HG03103 (cell line): ENCODE results near the gene ZSCAN25.
"Not testable (repeated sequence)": the region's sequence is repeated elsewhere in the genome, so short reads cannot be mapped to it uniquely, and the experiment has no call there.

ENCODE experiments used
- ATAC-seq: cut with Tn5 transposase; IDR thresholded peaks from one replicate; pipeline ENCODE4 v1.9.1; 2021; ENCODE audit warnings: low read depth; ENCODE audit not compliant: unreplicated experiment

The ZSCAN25 gene

GRCh38 chr7:99615989-99616358 lies 772 bp upstream of the ZSCAN25 start:
- no peak for ATAC-seq

- ATAC-seq, result no peak
Measured at GRCh38 chr7:99617192-99617781, 541 bp downstream of the ZSCAN25 start.

GRCh38 chr7:99618726-99619125 lies 2.0 kb downstream of the ZSCAN25 start:
- ATAC-seq, result no peak

- no peak for ATAC-seq
Measured at GRCh38 chr7:99619571-99620130, 2.9 kb downstream of the ZSCAN25 start.

GRCh38 chr7:99621271-99621670 lies 4.5 kb downstream of the ZSCAN25 start:
- ATAC-seq, result no peak

- ATAC-seq, result no peak
Measured at GRCh38 chr7:99622596-99622995, 5.8 kb downstream of the ZSCAN25 start.

- ATAC-seq, result no peak
Measured at GRCh38 chr7:99623091-99623693, 6.4 kb downstream of the ZSCAN25 start.

GRCh38 chr7:99623702-99624447 lies 7.1 kb downstream of the ZSCAN25 start:
- ATAC-seq, result no peak

- ATAC-seq, result no peak
Measured at GRCh38 chr7:99624484-99624883, 7.7 kb downstream of the ZSCAN25 start.

GRCh38 chr7:99625321-99625720 lies 8.6 kb downstream of the ZSCAN25 start:
- ATAC-seq, result no peak

- no peak for ATAC-seq
Measured at GRCh38 chr7:99625961-99626360, 9.2 kb downstream of the ZSCAN25 start.

GRCh38 chr7:99626661-99627060 lies 9.9 kb downstream of the ZSCAN25 start:
- no peak for ATAC-seq

- no peak for ATAC-seq
Measured at GRCh38 chr7:99627513-99627912, 10.8 kb downstream of the ZSCAN25 start.

- ATAC-seq, result no peak
Measured at GRCh38 chr7:99628471-99629465, 12.0 kb downstream of the ZSCAN25 start.

GRCh38 chr7:99629643-99630042 lies 12.9 kb downstream of the ZSCAN25 start:
- no peak for ATAC-seq

GRCh38 chr7:99631295-99632109 lies 14.8 kb downstream of the ZSCAN25 start:
- ATAC-seq, result no peak

- not testable (repeated sequence) for ATAC-seq
Measured at GRCh38 chr7:99637414-99637813, 20.7 kb downstream of the ZSCAN25 start.

GRCh38 chr7:99638731-99639130 lies 22.0 kb downstream of the ZSCAN25 start:
- no peak for ATAC-seq

GRCh38 chr7:99639267-99639666 lies 22.5 kb downstream of the ZSCAN25 start:
- no peak for ATAC-seq

GRCh38 chr7:99642027-99642426 lies 25.3 kb downstream of the ZSCAN25 start:
- ATAC-seq, result no peak
